SK-N-SH (cell line): ENCODE data around the gene SLC51A. TPM values are rescaled to one million over a fixed set of nuclear protein-coding genes. Genes with fewer than 3 reads are reported as not detected.
A peak's percentile ranks its signal among the peaks of the same experiment; 100 is the strongest.

ENCODE experiments used
- CTCF ChIA-PET: fragments of 300-600, 350-600 bp; formaldehyde crosslinking; extraction: SDS; loops from one replicate; lab custom pipeline; 2021; lab: Yijun Ruan, JAX
- POLR2A ChIA-PET: fragments of 350-600 bp; sonication (Branson Sonifier 250); formaldehyde crosslinking; extraction: SDS; loops from one replicate; lab custom pipeline; 2020; ENCODE audit warnings: antibody characterized with exemption, inconsistent platforms; lab: Yijun Ruan, JAX
- DNase-seq: peaks from one replicate; pipeline ENCODE4 v3.0.0; 2012
- H2AFZ ChIP-seq: fragments of 200-600 bp; sonication (generic); 2 replicates; pipeline ENCODE4 v1.8.1; 2016; ENCODE audit warnings: antibody characterized with exemption, mild to moderate bottlenecking, low read depth
- H3F3A ChIP-seq: fragments of 200-600 bp; sonication (generic); replicated peaks from 2 replicates; pipeline ENCODE3; 2016; ENCODE audit warnings: antibody characterized with exemption, mild to moderate bottlenecking; ENCODE audit not compliant: insufficient read depth
- H3K27ac ChIP-seq, 2 experiments: fragments of 200-500 bp in 1 of 2; fragments of 200-600 bp in 1 of 2; sonication (Bioruptor generic) in 1 of 2; sonication (generic), shearing (Covaris generic) in 1 of 2; 2 replicates each; pipeline versions ENCODE4 v1.5.1 to v1.6.1; 2014 to 2016; ENCODE audit warnings: low read depth in 2 of 2, inconsistent platforms in 1 of 2, low read length in 1 of 2, mild to moderate bottlenecking in 1 of 2, mixed read lengths in 1 of 2
- H3K27me3 ChIP-seq: fragments of 200-600 bp; sonication (generic), shearing (Covaris generic); 2 replicates; pipeline ENCODE4 v1.6.1; 2016; ENCODE audit warnings: mixed run types; ENCODE audit not compliant: insufficient read depth
- H3K36me3 ChIP-seq, 2 experiments: fragments of 200-500 bp in 1 of 2; fragments of 200-600 bp in 1 of 2; sonication (Bioruptor generic) in 1 of 2; sonication (generic) in 1 of 2; replicated peaks in 1 of 2; 2 replicates each; pipeline versions ENCODE3 to v1.5.1; 2014 to 2016; ENCODE audit warnings: low read length in 1 of 2, mild to moderate bottlenecking in 1 of 2; ENCODE audit not compliant: insufficient read depth in 2 of 2, control insufficient read depth in 1 of 2
- H3K4me1 ChIP-seq, 2 experiments: fragments of 200-500 bp in 1 of 2; fragments of 200-600 bp in 1 of 2; sonication (Bioruptor generic) in 1 of 2; sonication (generic), shearing (Covaris generic) in 1 of 2; 2 replicates each; pipeline versions ENCODE4 v1.5.1 to v1.6.1; 2014 to 2016; ENCODE audit warnings: low read depth in 1 of 2, low read length in 1 of 2, mixed run types in 1 of 2; ENCODE audit not compliant: insufficient read depth in 2 of 2, control insufficient read depth in 1 of 2
- H3K4me2 ChIP-seq: fragments of 200-600 bp; sonication (generic), shearing (Covaris generic); 2 replicates; pipeline ENCODE4 v1.6.1; 2017; ENCODE audit warnings: mixed run types
- H3K4me3 ChIP-seq, 2 experiments: fragments of 200-500 bp in 1 of 2; fragments of 200-600 bp in 1 of 2; sonication (Bioruptor generic) in 1 of 2; sonication (generic), shearing (Covaris generic) in 1 of 2; 2 replicates each; pipeline versions ENCODE4 v1.5.1 to v1.8.1; 2014 to 2016; ENCODE audit warnings: low read depth in 2 of 2, inconsistent platforms in 1 of 2, low read length in 1 of 2, mild to moderate bottlenecking in 1 of 2, mixed read lengths in 1 of 2, moderate library complexity in 1 of 2
- H3K79me2 ChIP-seq: fragments of 200-600 bp; sonication (generic); 2 replicates; pipeline ENCODE4 v1.8.1; 2017; ENCODE audit warnings: mild to moderate bottlenecking; ENCODE audit not compliant: insufficient read depth
- H3K9ac ChIP-seq: fragments of 200-600 bp; sonication (generic); 2 replicates; pipeline ENCODE4 v1.6.1; 2017; ENCODE audit warnings: mixed run types
- H3K9me2 ChIP-seq: fragments of 200-600 bp; sonication (generic); 2 replicates; pipeline ENCODE4 v1.6.1; 2017; ENCODE audit warnings: mixed run types
- H3K9me3 ChIP-seq: fragments of 200-600 bp; sonication (generic); 2 replicates; pipeline ENCODE4 v1.6.1; 2017; ENCODE audit warnings: mixed run types, mild to moderate bottlenecking, moderate library complexity
- H4K20me1 ChIP-seq: fragments of 200-600 bp; sonication (generic); 2 replicates; pipeline ENCODE4 v1.6.1; 2017; ENCODE audit warnings: mild to moderate bottlenecking, mixed run types; ENCODE audit not compliant: insufficient read depth
- ELF1 ChIP-seq: IDR thresholded peaks from 2 replicates; pipeline ENCODE4 v1.4.0; 2012
- EZH2phosphoT487 ChIP-seq: fragments of 200-600 bp; sonication (generic); IDR thresholded peaks from 2 replicates; pipeline ENCODE4 v1.6.1; 2017; ENCODE audit warnings: low read depth, mixed run types, mild to moderate bottlenecking, antibody characterized with exemption, moderate library complexity, borderline replicate concordance
- FOXJ3 ChIP-seq: sonication (generic); formaldehyde crosslinking; IDR thresholded peaks from 2 replicates; pipeline ENCODE4 v1.5.1; 2020; ENCODE audit warnings: mild to moderate bottlenecking, missing genetic modification reagents
- FOXM1 ChIP-seq: IDR thresholded peaks from 2 replicates; pipeline ENCODE4 v1.4.0; 2012; ENCODE audit warnings: low read depth, mild to moderate bottlenecking
- GABPA ChIP-seq: IDR thresholded peaks from 2 replicates; pipeline ENCODE4 v1.4.0; 2012; ENCODE audit warnings: low read depth, mild to moderate bottlenecking
- GATA2 ChIP-seq: sonication (generic); formaldehyde crosslinking; IDR thresholded peaks from 2 replicates; pipeline ENCODE4 v1.5.0; 2020; ENCODE audit warnings: mild to moderate bottlenecking, missing genetic modification reagents
- RFX5 ChIP-seq: IDR thresholded peaks from 2 replicates; pipeline ENCODE4 v1.6.1; 2012; ENCODE audit warnings: mild to moderate bottlenecking, improper control_type of control experiment, low read length
- SMC3 ChIP-seq: IDR thresholded peaks from 2 replicates; pipeline ENCODE4 v1.6.1; 2012; ENCODE audit warnings: low read depth, low read length, improper control_type of control experiment
- TAF1 ChIP-seq: IDR thresholded peaks from 2 replicates; pipeline ENCODE4 v1.6.1; 2012; ENCODE audit warnings: low read depth, mild to moderate bottlenecking, low read length, moderate library complexity, borderline replicate concordance
- TCF12 ChIP-seq: IDR thresholded peaks from 2 replicates; pipeline ENCODE4 v1.4.0; 2012
- TEAD4 ChIP-seq: IDR thresholded peaks from 2 replicates; pipeline ENCODE4 v1.4.0; 2012; ENCODE audit warnings: mild to moderate bottlenecking, borderline replicate concordance; ENCODE audit not compliant: insufficient read depth
- WGBS: methylation state at CpG from one replicate; pipeline ENCODE4 v1.1.6; 2017; ENCODE audit warnings: low lambda C conversion rate; 5-methylcytosine and 5-hydroxymethylcytosine counted together
- polyA plus RNA-seq, 3 experiments: library from polyadenylated mRNA; depleted of rRNA; stranded (reverse); fragments of >200 nt; gene quantifications; 2 replicates each; pipeline ENCODE4 v1.2.3, GENCODE V29; 2012
- TF ChIP-seq, protein P1 (sequence below): IDR thresholded peaks from 2 replicates; pipeline ENCODE4; 2012
- TF ChIP-seq, protein P2 (sequence below): fragments of 150-350 bp; IDR thresholded peaks from 2 replicates; pipeline ENCODE4 v1.6.1; 2016; ENCODE audit warnings: mild to moderate bottlenecking, low read depth, low read length
- TF ChIP-seq, protein P3 (sequence below): fragments of 150-350 bp; IDR thresholded peaks from 2 replicates; pipeline ENCODE4 v1.6.1; 2017; ENCODE audit warnings: antibody characterized with exemption, low read length, low read depth, borderline replicate concordance
- TF ChIP-seq, protein P4 (sequence below): IDR thresholded peaks from 2 replicates; pipeline ENCODE4 v1.4.0; 2012; ENCODE audit warnings: low read depth, borderline replicate concordance
- TF ChIP-seq, protein P5 (sequence below): IDR thresholded peaks from 2 replicates; pipeline ENCODE4 v1.4.0; 2012; ENCODE audit warnings: low read depth

The SLC51A gene
- polyA plus RNA-seq, 1 of the 3 experiments (the other 2 are of a cell fraction), result not detected

DNA sequence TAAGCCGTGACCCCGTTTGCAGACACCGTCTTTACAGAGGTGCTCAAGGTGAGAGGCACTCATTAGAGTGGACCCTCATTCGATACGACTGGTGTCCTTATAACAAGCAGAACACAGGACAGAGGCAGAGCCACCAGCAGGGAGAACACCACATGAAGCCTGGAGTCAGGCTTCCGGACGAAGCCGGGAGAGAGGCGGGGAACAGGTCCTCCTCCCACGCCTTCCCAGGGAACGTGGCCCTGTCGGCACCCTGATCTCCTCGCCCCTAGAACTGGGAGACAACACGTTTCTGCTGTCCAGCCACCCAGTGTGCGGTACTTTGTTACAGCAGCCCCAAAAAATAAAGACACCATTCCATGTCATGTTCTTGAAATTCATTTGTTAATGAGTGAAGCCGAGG is 38.8 kb upstream of the SLC51A start:
- Histone ChIP-seq H3K4me3 (no peak overlapping the region), H3K9me3 (no peaks in the 10 kb centered on the region), H3K4me1 (peaks cover 0 to 10% of the 10 kb centered on the region in 2 experiments; a peak in 2 of 4 replicates), H2AFZ (no peak overlapping the region), H3K79me2 (no peaks in the 10 kb centered on the region), H3K27ac (no peak overlapping the region), H3K27me3 (no peaks in the 10 kb centered on the region), H3K4me2 (no peak overlapping the region), H3F3A (no peaks in the 10 kb centered on the region), H3K9ac (no peak overlapping the region), H3K9me2 (no peaks in the 10 kb centered on the region), H3K36me3 (no peaks in the 10 kb centered on the region), H4K20me1 (no peaks in the 10 kb centered on the region)
- WGBS, result 84% methylated on average over 16 of the region's 16 CpGs
- ChIA-PET POLR2A (no interaction called here), CTCF (interaction anchor here (1.3 kb wide), 1 partner anchor 19 kb away, joined by 3 read pairs; no protein-coding TSS in a partner anchor)
- no peak for DNase-seq
- TF ChIP-seq, protein P1, sequence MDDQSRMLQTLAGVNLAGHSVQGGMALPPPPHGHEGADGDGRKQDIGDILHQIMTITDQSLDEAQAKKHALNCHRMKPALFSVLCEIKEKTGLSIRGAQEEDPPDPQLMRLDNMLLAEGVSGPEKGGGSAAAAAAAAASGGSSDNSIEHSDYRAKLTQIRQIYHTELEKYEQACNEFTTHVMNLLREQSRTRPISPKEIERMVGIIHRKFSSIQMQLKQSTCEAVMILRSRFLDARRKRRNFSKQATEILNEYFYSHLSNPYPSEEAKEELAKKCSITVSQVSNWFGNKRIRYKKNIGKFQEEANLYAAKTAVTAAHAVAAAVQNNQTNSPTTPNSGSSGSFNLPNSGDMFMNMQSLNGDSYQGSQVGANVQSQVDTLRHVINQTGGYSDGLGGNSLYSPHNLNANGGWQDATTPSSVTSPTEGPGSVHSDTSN, result no peak
- TF ChIP-seq TAF1 (no peak), EZH2phosphoT487 (no peak), TEAD4 (no peak), GATA2 (CRISPR knock-in tag) (no peak), GABPA (no peak), SMC3 (no peak)
- TF ChIP-seq, protein P2, sequence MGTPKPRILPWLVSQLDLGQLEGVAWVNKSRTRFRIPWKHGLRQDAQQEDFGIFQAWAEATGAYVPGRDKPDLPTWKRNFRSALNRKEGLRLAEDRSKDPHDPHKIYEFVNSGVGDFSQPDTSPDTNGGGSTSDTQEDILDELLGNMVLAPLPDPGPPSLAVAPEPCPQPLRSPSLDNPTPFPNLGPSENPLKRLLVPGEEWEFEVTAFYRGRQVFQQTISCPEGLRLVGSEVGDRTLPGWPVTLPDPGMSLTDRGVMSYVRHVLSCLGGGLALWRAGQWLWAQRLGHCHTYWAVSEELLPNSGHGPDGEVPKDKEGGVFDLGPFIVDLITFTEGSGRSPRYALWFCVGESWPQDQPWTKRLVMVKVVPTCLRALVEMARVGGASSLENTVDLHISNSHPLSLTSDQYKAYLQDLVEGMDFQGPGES, result no peak
- TF ChIP-seq, protein P3, sequence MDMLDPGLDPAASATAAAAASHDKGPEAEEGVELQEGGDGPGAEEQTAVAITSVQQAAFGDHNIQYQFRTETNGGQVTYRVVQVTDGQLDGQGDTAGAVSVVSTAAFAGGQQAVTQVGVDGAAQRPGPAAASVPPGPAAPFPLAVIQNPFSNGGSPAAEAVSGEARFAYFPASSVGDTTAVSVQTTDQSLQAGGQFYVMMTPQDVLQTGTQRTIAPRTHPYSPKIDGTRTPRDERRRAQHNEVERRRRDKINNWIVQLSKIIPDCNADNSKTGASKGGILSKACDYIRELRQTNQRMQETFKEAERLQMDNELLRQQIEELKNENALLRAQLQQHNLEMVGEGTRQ, result no peak
- TF ChIP-seq, protein P4, sequence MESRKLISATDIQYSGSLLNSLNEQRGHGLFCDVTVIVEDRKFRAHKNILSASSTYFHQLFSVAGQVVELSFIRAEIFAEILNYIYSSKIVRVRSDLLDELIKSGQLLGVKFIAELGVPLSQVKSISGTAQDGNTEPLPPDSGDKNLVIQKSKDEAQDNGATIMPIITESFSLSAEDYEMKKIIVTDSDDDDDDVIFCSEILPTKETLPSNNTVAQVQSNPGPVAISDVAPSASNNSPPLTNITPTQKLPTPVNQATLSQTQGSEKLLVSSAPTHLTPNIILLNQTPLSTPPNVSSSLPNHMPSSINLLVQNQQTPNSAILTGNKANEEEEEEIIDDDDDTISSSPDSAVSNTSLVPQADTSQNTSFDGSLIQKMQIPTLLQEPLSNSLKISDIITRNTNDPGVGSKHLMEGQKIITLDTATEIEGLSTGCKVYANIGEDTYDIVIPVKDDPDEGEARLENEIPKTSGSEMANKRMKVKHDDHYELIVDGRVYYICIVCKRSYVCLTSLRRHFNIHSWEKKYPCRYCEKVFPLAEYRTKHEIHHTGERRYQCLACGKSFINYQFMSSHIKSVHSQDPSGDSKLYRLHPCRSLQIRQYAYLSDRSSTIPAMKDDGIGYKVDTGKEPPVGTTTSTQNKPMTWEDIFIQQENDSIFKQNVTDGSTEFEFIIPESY, result no peak

DNA sequence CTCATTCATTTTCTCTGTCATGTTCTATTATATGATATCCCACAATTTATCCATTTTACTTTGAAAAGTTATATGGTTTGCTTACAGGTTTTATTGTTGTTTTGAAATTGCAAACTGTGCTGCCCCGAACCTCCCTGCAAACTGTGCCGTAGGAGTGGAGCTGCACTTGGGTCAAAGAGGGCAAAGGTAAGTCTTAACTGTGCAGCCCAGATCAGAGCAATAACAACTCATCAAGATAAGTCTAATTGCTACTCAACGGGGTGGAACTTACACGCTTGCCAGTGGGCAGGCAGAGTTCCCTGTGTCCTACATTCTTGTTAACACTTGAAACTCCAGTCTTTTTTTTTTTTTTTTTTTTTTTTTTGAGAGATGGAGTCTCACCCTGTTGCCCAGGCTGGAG is 38.4 kb upstream of the SLC51A start:
- Histone ChIP-seq H3K4me3 (no peak overlapping the region), H3K27me3 (no peaks in the 10 kb centered on the region), H3K9ac (no peak overlapping the region), H3K9me3 (no peaks in the 10 kb centered on the region), H3K4me1 (peaks cover 0 to 10% of the 10 kb centered on the region in 2 experiments; a peak in 2 of 4 replicates), H3K27ac (no peak overlapping the region), H4K20me1 (no peaks in the 10 kb centered on the region), H3K4me2 (no peak overlapping the region), H2AFZ (no peak overlapping the region), H3F3A (no peaks in the 10 kb centered on the region), H3K79me2 (no peaks in the 10 kb centered on the region), H3K9me2 (no peaks in the 10 kb centered on the region), H3K36me3 (no peaks in the 10 kb centered on the region)
- ChIA-PET POLR2A (no interaction called here), CTCF (interaction anchor here (1.3 kb wide), 1 partner anchor 18 kb away, joined by 3 read pairs; no protein-coding TSS in a partner anchor)
- DNase-seq, result peak; percentile 12
- 77% methylated on average over 4 of the region's 4 CpGs for WGBS
- TF ChIP-seq ELF1 (no peak), FOXJ3 (CRISPR knock-in tag) (no peak), TCF12 (no peak), RFX5 (no peak), FOXM1 (no peak)
- TF ChIP-seq, protein P5, sequence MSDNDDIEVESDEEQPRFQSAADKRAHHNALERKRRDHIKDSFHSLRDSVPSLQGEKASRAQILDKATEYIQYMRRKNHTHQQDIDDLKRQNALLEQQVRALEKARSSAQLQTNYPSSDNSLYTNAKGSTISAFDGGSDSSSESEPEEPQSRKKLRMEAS, result no peak
